H9 (cell line): ENCODE results near the gene ACSF3. TPM values are rescaled to one million over a fixed set of nuclear protein-coding genes. Genes with fewer than 3 reads are reported as not detected.

Experiments used
- DNase-seq: peaks from one replicate; pipeline ENCODE4 v3.0.0-alpha.2; 2017
- H2AFZ ChIP-seq: one replicate; pipeline ENCODE4 v1.6.1; 2013; ENCODE audit warnings: mild to moderate bottlenecking, low read length, control low read depth, moderate library complexity
- H2AK5ac ChIP-seq: 2 replicates; pipeline ENCODE4 v1.6.1; 2013; ENCODE audit warnings: low read length, control low read depth, mixed read lengths; ENCODE audit not compliant: insufficient read length
- H2BK120ac ChIP-seq: one replicate; pipeline ENCODE4 v1.6.1; 2013; ENCODE audit warnings: low read depth, mild to moderate bottlenecking, low read length, control low read depth, inconsistent platforms; ENCODE audit not compliant: poor library complexity, severe bottlenecking
- H2BK12ac ChIP-seq: 2 replicates; pipeline ENCODE4 v1.6.1; 2013; ENCODE audit warnings: low read length, control low read depth, mixed read lengths, low read depth; ENCODE audit not compliant: insufficient read length
- H2BK15ac ChIP-seq: 2 replicates; pipeline ENCODE4 v1.6.1; 2013; ENCODE audit warnings: low read depth, low read length, control low read depth
- H2BK20ac ChIP-seq: one replicate; pipeline ENCODE4 v1.6.1; 2013; ENCODE audit warnings: low read depth, mild to moderate bottlenecking, low read length, control low read depth, inconsistent platforms; ENCODE audit not compliant: poor library complexity, severe bottlenecking
- H2BK5ac ChIP-seq: 2 replicates; pipeline ENCODE4 v1.6.1; 2013; ENCODE audit warnings: low read length, control low read depth, mixed read lengths; ENCODE audit not compliant: insufficient read length
- H3K14ac ChIP-seq: 2 replicates; pipeline ENCODE4 v1.6.1; 2013; ENCODE audit warnings: low read length, control low read depth; ENCODE audit not compliant: insufficient read depth
- H3K18ac ChIP-seq: 2 replicates; pipeline ENCODE4 v1.6.1; 2013; ENCODE audit warnings: low read depth, mild to moderate bottlenecking, mixed read lengths, low read length, control low read depth; ENCODE audit not compliant: insufficient read length
- H3K23ac ChIP-seq: 2 replicates; pipeline ENCODE4 v1.6.1; 2013; ENCODE audit warnings: low read length, control low read depth, mixed read lengths, low read depth; ENCODE audit not compliant: insufficient read length
- H3K23me2 ChIP-seq: 2 replicates; pipeline ENCODE4 v1.6.1; 2013; ENCODE audit warnings: low read depth, mild to moderate bottlenecking, mixed read lengths, low read length, control low read depth; ENCODE audit not compliant: insufficient read length, poor library complexity, severe bottlenecking
- H3K27ac ChIP-seq: 2 replicates; pipeline ENCODE4 v1.5.1; 2013; ENCODE audit warnings: low read length, control low read depth, mixed read lengths, low read depth; ENCODE audit not compliant: insufficient read length
- H3K27me3 ChIP-seq: 2 replicates; pipeline ENCODE4 v1.6.1; 2013; ENCODE audit warnings: low read length, control low read depth, inconsistent platforms; ENCODE audit not compliant: insufficient read depth
- H3K4ac ChIP-seq: 2 replicates; pipeline ENCODE4 v1.6.1; 2013; ENCODE audit warnings: low read depth, mild to moderate bottlenecking, control low read depth, inconsistent platforms, low read length, moderate library complexity
- H3K4me1 ChIP-seq: 2 replicates; pipeline ENCODE4 v1.6.1; 2013; ENCODE audit warnings: low read length, control low read depth, inconsistent platforms; ENCODE audit not compliant: insufficient read depth
- H3K4me2 ChIP-seq: 2 replicates; pipeline ENCODE4 v1.6.1; 2013; ENCODE audit warnings: low read length, control low read depth, mixed read lengths; ENCODE audit not compliant: insufficient read length, insufficient read depth
- H3K56ac ChIP-seq: 2 replicates; pipeline ENCODE4 v1.6.1; 2013; ENCODE audit warnings: low read depth, mild to moderate bottlenecking, mixed read lengths, low read length, control low read depth; ENCODE audit not compliant: insufficient read length
- H3K79me1 ChIP-seq: 2 replicates; pipeline ENCODE4 v1.6.1; 2013; ENCODE audit warnings: low read depth, mild to moderate bottlenecking, moderate library complexity, low read length, control low read depth, inconsistent platforms; ENCODE audit not compliant: insufficient read depth, poor library complexity, severe bottlenecking
- H3K79me2 ChIP-seq: 2 replicates; pipeline ENCODE4 v1.6.1; 2013; ENCODE audit warnings: low read length, control low read depth, inconsistent platforms; ENCODE audit not compliant: insufficient read depth
- H3K9ac ChIP-seq: 2 replicates; pipeline ENCODE4 v1.6.1; 2013; ENCODE audit warnings: low read length, control low read depth, mixed read lengths; ENCODE audit not compliant: insufficient read length; ENCODE audit errors: extremely low read depth
- H3K9me3 ChIP-seq: one replicate; pipeline ENCODE4 v1.6.1; 2013; ENCODE audit warnings: low read depth, low read length, inconsistent platforms; ENCODE audit not compliant: control insufficient read depth
- H3T11ph ChIP-seq: one replicate; pipeline ENCODE4 v1.6.1; 2013; ENCODE audit warnings: mild to moderate bottlenecking, low read length, control low read depth, inconsistent platforms
- H4K20me1 ChIP-seq: one replicate; pipeline ENCODE4 v1.6.1; 2013; ENCODE audit not compliant: control insufficient read depth, insufficient read length, insufficient read depth
- H4K5ac ChIP-seq: 2 replicates; pipeline ENCODE4 v1.6.1; 2013; ENCODE audit warnings: low read depth, mild to moderate bottlenecking, mixed read lengths, low read length, control low read depth; ENCODE audit not compliant: insufficient read length
- H4K8ac ChIP-seq: replicated peaks from 2 replicates; pipeline ENCODE4 v1.6.1; 2013; ENCODE audit warnings: low read length, control low read depth, mixed read lengths, low read depth; ENCODE audit not compliant: insufficient read length
- H4K91ac ChIP-seq: 2 replicates; pipeline ENCODE4 v1.6.1; 2013; ENCODE audit warnings: low read depth, mild to moderate bottlenecking, moderate library complexity, mixed read lengths, low read length, control low read depth; ENCODE audit not compliant: insufficient read length
- H3K27ac Mint-ChIP-seq, 3 experiments: 2 replicates in 2 of 3; 3 replicates in 1 of 3; pipeline ENCODE4 v1.8.0; 2020 to 2021; ENCODE audit warnings: mixed read lengths in 3 of 3, mild to moderate bottlenecking in 1 of 3, moderate library complexity in 1 of 3
- H3K27me3 Mint-ChIP-seq: 2 replicates; pipeline ENCODE4 v1.8.0; 2021; ENCODE audit warnings: low read depth, mild to moderate bottlenecking, moderate library complexity, mixed read lengths
- H3K36me3 Mint-ChIP-seq, 3 experiments: 2 replicates in 2 of 3; 3 replicates in 1 of 3; pipeline ENCODE4 v1.8.0; 2020 to 2021; ENCODE audit warnings: low read depth in 3 of 3, mixed read lengths in 3 of 3; ENCODE audit not compliant: insufficient read depth in 1 of 3
- H3K4me1 Mint-ChIP-seq, 2 experiments: 2 replicates each; pipeline ENCODE4 v1.8.0; 2020; ENCODE audit warnings: mixed read lengths in 2 of 2
- H3K4me3 Mint-ChIP-seq, 2 experiments: 2 replicates in 1 of 2; 3 replicates in 1 of 2; pipeline ENCODE4 v1.8.0; 2020 to 2021; ENCODE audit warnings: mild to moderate bottlenecking in 2 of 2, mixed read lengths in 2 of 2, moderate library complexity in 1 of 2
- H3K9me3 Mint-ChIP-seq, 2 experiments: 2 replicates in 1 of 2; 3 replicates in 1 of 2; pipeline ENCODE4 v1.8.0; 2020; ENCODE audit warnings: mild to moderate bottlenecking in 2 of 2, mixed read lengths in 2 of 2, moderate library complexity in 1 of 2
- WGBS: extraction: QIAGEN DNeasy Blood & Tissue Kit; methylation state at CpG from one replicate; pipeline ENCODE4 v1.1.7; 2013; ENCODE audit warnings: missing lambda C conversion rate, low lambda C conversion rate, mixed read lengths; ENCODE audit not compliant: insufficient read length; ENCODE audit errors: extremely low coverage; 5-methylcytosine and 5-hydroxymethylcytosine counted together
- total RNA-seq: library from RNA; stranded (reverse); gene quantifications from 2 replicates; pipeline ENCODE4 v1.2.1, GENCODE V29; 2021
- TF ChIP-seq, protein P1 (sequence below): fragments of 200-600 bp; sonication (generic); conservative IDR thresholded peaks from 3 replicates; pipeline ENCODE4 v1.8.0; 2021; ENCODE audit warnings: antibody characterized with exemption, mild to moderate bottlenecking

The ACSF3 gene
- total RNA-seq, 1 experiment from 2014 or later = 31.3 TPM

DNA sequence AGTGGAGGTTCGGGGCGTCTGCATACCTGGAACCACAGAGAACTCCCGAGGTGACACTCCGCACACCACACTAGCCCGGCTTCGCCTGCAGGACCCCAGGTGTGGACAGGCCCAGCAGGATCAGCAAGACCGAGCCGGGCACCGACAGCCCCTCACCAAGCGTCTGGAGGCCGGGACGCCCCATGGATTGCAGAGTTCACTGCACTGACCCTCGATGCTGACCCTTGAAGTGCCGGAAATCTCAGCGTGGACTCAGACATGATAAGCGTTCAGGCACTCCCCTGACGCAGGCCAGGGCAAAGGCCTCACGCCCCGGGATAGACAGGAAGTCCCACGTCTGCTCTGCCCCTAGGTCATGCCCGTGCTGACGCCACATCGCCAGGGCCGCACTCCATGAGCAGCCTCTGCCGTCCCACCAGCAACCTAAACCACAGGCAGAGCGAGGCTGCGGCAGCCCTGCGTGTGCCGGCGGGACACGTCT is 26.0 kb downstream of the ACSF3 start:
- H2AK5ac ChIP-seq = no peak overlapping the region
- H3K79me2 ChIP-seq = no peaks in the 10 kb centered on the region
- H2BK120ac ChIP-seq = no peak overlapping the region
- H3K4me2 ChIP-seq = no peak overlapping the region
- no peak overlapping the region for H3K23ac ChIP-seq
- H3K18ac ChIP-seq = no peak overlapping the region
- H2BK5ac ChIP-seq = no peak overlapping the region
- H2BK20ac ChIP-seq = no peak overlapping the region
- Mint-ChIP-seq H3K9me3 (no peaks in the 10 kb centered on the region; a peak in 2 of 5 replicates), H3K36me3 (peaks cover 23 to 71% (median 68%) of the 10 kb centered on the region in 3 experiments), H3K4me3 (no peak overlapping the region), H3K4me1 (peaks cover 13 to 16% of the 10 kb centered on the region in 2 experiments), H3K27me3 (no peaks in the 10 kb centered on the region), H3K27ac (no peak overlapping the region; a peak in 1 of 7 replicates)
- H4K20me1 ChIP-seq = no peaks in the 10 kb centered on the region
- H3T11ph ChIP-seq = no peak overlapping the region
- TF ChIP-seq, protein P1, sequence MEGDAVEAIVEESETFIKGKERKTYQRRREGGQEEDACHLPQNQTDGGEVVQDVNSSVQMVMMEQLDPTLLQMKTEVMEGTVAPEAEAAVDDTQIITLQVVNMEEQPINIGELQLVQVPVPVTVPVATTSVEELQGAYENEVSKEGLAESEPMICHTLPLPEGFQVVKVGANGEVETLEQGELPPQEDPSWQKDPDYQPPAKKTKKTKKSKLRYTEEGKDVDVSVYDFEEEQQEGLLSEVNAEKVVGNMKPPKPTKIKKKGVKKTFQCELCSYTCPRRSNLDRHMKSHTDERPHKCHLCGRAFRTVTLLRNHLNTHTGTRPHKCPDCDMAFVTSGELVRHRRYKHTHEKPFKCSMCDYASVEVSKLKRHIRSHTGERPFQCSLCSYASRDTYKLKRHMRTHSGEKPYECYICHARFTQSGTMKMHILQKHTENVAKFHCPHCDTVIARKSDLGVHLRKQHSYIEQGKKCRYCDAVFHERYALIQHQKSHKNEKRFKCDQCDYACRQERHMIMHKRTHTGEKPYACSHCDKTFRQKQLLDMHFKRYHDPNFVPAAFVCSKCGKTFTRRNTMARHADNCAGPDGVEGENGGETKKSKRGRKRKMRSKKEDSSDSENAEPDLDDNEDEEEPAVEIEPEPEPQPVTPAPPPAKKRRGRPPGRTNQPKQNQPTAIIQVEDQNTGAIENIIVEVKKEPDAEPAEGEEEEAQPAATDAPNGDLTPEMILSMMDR = no peak
- no peak overlapping the region for H4K5ac ChIP-seq
- H3K4me1 ChIP-seq = no peaks in the 10 kb centered on the region; the same call in 1 of the 2 replicates
- no peak overlapping the region for H3K56ac ChIP-seq
- H2BK15ac ChIP-seq = no peak overlapping the region
- no peak overlapping the region for H3K9ac ChIP-seq
- H3K79me1 ChIP-seq = no peaks in the 10 kb centered on the region
- H3K4ac ChIP-seq = no peak overlapping the region
- WGBS = no CpG with 5 or more reads among the region's 31 CpGs
- H4K91ac ChIP-seq = no peak overlapping the region
- DNase-seq = no peak
- no peak overlapping the region for H2BK12ac ChIP-seq
- no peaks in the 10 kb centered on the region for H3K9me3 ChIP-seq
- H3K14ac ChIP-seq = no peak overlapping the region
- no peak overlapping the region for H3K27ac ChIP-seq
- no peaks in the 10 kb centered on the region for H3K23me2 ChIP-seq
- H3K27me3 ChIP-seq = no peaks in the 10 kb centered on the region
- H4K8ac ChIP-seq = no peak overlapping the region
- no peak overlapping the region for H2AFZ ChIP-seq
